Right lobe of liver (tissue), 4 donors: ENCODE measurements around the gene SNAPC2.

Source experiments
- CTCF ChIP-seq, 4 donors: fragments of 200-600 bp in 3 of 4; fragments of 450-650 bp in 1 of 4; IDR thresholded peaks; one replicate each; pipeline versions ENCODE4 v1.5.1 to v1.8.0; 2016 to 2022; ENCODE audit warnings: antibody characterized with exemption in 4 of 4, mild to moderate bottlenecking in 2 of 4
- POLR2A ChIP-seq: fragments of 450-650 bp; IDR thresholded peaks from one replicate; pipeline ENCODE4 v1.6.1; 2017; ENCODE audit warnings: antibody characterized with exemption, mild to moderate bottlenecking
- donor health status: DM: no; HTN: no; CAD: no.
- donor health status: DM: no; HTN: no; CAD: no.
- donor health status: DM: no; HTN: yes; CAD: no.

DNA sequence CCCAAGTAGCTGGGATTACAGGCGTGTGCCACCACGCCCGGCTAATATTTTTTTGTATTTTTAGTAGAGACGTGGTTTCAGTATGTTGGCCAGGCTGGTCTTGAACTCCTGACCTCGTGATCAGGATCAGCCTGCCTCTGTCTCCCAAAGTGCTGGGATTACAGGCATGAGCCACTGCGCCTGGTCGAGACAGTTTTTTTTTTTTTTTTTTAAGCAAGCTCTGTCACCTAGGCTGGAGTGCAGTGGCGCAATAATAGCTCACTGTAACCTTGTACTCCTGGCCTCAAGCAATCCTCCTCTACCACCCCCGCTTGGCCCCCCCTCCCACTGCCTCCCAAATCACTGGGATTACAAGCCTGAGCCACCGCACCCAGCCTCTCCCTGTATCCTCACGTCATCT is 22.8 kb upstream of the SNAPC2 start:
- no peak for TF ChIP-seq CTCF (IDR thresholded peaks at IDR 0.05)
- no peak for TF ChIP-seq POLR2A
